SH-SY5Y (cell line): ENCODE data around the gene NR4A2.

Source experiments
- GATA2 ChIP-seq: IDR thresholded peaks from 2 replicates; pipeline ENCODE4 v1.6.1; 2011; ENCODE audit warnings: mild to moderate bottlenecking, low read depth, low read length
- GATA3 ChIP-seq: IDR thresholded peaks from 2 replicates; pipeline ENCODE4 v1.6.1; 2011; ENCODE audit warnings: low read depth, mild to moderate bottlenecking, low read length, moderate library complexity

NR4A2 gene

DNA sequence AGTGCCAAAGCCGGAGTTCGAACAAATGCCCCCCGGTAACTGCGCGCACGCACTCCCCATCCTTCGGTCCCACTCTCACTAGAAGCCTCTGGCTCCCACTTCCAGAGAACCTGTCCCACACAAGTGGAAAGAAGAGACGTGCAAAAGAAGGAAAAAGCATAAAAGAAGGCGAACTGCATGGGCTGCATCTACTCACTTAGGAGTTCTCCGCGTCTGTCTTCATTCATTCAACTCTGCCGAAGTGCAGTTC lies 312 bp downstream of the NR4A2 start:
- TF ChIP-seq GATA2 (no peak), GATA3 (no peak)

DNA sequence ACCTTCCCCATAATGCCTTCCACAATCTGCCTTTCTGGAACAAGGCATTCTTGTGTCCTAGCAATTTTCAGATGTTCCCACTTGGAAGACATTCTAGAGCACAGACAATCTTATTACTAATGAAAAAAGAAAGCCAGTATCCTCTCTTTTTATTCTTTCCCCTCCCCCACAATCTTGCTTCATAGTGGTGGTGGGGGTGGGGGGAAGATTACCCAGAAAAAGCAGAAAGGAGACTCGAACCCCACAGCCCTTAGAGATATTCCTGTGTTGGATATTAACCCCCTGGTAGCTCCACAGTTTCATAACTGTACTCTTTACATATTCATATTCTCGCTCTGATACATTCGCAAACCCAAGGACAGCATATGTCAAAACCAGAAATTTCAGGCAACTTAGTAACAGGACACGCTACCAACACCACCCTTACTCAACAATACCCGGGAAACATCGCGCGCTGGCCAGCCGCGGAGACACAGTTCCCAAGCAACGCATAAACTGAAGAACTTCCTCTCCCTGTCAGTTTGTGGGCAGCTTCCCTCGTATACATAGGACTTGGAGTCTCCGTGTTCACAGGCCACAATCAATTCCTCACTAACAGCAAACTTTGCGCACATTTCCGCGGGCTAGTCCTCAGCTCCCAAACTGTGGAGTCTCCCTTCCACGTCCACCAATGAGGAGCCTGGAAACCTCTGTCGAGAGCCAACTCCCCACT lies 793 bp downstream of the NR4A2 start:
- TF ChIP-seq GATA2: no peak
- no peak for TF ChIP-seq GATA3

DNA sequence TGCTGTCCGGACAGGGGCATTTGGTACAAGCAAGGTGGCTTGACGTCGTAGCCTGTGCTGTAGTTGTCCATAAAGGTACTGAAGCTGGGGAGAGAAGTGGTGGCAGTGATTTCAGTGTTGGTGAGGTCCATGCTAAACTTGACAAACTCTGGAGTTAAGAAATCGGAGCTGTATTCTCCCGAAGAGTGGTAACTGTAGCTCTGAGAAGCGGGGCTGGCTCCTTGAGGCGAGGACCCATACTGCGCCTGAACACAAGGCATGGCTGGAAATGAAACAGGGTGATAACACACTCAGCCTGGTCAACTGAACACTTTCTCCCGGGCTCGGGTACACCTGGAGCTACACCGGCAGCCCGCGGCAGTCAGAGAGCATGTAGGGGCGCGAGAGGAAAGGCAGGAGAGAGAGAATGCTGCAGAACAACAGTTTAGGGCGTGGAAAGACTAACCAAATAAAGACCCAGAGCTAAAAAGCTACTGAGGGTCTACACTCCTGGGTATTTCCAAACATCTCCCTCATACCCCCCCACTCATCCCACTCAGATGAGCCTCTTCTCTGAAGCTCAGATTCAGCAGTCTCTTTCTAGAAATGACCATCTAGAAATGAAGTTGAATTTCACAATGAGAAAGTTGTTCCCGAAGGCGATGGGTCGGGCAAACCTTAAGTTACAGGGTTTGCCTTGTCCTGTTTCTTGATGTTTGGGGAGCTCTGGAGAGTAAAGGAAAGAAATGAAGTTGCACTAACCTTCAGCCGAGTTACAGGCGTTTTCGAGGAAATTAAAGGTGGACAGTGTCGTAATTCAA lies 2.4 kb downstream of the NR4A2 start:
- no peak for TF ChIP-seq GATA2
- TF ChIP-seq GATA3: no peak

DNA sequence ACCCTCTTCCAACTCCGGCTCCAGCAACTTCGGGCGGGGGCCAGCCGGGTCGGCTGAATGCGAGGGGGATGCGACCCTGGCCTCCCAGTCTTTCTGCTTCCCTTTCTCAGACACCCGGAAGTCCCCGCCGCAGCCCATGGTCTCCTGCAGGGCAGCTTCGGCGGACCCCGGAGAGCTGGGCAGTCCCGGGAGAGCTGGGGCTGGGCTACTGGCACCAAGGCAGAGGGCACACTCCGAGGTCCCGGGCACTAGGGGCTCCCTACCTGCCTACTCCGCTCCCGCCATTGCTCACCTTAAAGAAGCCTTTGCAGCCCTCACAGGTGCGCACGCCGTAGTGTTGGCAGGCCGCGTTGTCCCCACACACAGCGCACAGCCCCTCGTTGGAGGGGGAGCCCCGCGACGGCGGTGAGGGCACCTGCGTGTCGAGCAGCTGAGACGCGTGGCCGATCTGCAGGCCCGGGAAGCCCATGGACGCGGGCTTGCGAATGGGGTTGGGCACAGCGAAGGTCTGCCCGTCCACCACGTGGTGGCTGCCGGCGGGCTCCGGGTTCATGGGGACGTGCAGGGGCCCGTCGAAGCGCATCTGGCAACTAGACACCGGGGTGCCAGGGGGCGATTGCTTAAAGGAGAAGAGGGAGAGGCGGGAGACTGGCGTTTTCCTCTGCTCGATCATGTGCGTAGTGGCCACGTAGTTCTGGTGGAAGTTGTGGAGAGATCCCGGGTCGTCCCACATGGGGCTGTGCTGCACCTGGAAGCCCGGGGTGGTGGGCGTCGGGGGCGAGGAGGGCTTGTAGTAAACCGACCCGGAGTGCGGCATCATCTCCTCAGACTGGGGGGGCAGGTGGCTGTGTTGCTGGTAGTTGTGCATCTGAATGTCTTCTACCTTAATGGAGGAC lies 3.2 kb downstream of the NR4A2 start:
- no peak for TF ChIP-seq GATA3
- TF ChIP-seq GATA2: no peak

DNA sequence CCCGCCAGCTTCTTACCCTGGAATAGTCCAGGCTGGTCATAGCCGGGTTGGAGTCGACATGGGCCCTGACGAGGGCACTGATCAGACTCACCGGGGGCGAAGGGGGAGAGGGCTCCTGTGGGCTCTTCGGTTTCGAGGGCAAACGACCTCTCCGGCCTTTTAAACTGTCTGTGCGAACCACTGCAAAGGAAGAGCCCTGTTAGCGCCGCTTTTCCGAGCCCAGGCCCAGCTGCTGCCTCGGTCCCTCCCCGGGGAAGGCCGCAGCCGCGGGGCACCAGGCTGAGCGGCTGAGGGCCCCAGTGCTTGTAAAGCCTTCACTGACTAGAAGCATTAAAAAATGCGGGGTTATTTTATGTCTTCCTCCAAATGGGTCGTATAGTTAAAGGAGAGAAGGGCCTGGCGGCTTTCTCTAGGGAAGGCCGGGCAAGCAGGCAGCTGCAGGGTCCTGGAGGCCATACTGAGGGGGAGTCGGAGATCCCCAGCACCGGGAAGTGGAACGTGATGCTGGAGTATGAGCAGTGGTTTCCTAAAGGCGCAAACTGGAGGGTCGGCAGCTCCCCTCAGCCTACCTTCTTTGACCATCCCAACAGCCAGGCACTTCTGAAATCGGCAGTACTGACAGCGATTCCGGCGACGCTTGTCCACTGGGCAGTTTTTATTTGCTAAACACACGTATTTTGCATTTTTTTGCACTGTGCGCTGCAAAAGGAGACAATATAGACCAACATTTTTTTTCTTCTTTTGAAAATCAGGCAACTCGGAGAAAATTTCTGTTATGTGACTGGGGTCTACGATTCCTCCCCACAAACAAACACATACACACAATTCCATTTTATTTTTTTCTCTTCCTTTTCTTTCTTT lies 4.5 kb downstream of the NR4A2 start:
- TF ChIP-seq GATA2: no peak
- TF ChIP-seq GATA3: no peak

DNA sequence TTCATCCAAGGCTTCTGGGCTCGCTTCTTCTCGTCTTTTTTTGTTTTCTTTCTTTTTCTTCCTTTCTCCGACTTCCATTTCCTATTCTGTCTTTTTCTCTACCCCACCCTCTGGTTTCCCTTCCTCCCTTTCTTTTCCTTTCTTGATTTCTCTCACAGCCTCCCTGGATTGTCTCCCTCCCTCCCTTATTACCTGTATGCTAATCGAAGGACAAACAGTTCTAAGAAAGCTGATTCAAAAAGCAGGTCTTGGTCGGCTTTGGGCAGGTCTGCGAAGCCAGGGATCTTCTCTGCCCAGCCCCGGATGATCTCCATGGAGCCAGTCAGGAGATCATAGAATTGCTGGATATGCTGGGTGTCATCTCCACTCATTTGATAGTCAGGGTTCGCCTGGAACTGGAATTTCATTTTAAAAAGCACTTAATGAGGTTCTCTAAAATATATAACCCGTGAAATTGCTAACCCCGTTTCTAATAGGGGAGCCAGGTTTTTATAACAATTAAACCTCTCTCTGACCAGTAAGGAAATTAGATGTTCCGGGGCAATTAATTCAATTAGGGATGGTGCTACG lies 5.9 kb downstream of the NR4A2 start:
- no peak for TF ChIP-seq GATA2
- no peak for TF ChIP-seq GATA3

DNA sequence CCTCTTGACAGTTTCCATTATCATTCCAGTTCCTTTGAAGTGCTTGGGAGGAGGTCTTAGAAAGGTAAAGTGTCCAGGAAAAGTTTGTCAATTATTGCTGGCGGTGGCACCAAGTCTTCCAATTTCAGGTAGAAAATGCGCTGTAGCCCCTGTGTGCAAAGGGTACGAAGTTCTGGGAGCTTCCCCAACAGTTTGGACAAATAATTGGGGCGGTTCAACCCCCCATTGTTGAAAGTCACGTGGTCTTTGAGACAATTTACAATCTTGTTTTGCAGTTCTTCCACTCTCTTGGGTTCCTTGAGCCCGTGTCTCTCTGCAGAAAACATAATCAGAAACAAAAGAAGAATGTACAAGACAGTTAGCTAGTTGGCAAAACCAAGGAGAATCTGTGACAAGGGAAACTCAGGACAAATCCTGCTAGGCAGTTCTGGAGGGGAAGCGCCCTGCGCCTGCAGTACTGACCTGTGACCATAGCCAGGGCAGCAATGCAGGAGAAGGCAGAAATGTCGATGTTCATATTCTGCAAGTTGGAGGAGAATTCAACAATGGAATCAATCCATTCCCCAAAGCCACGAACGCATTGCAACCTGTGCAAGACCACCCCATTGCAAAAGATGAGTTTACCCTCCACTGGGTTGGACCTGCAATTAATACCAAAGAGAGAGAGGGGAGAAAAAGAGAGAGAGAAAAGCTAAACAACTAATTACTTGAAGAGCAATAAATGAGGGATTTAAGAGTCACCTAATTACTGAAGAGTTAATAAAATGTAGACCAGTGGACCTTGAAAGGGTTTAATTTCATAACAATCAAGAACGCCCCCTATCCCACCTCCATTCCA lies 6.6 kb downstream of the NR4A2 start:
- no peak for TF ChIP-seq GATA2
- TF ChIP-seq GATA3: no peak

DNA sequence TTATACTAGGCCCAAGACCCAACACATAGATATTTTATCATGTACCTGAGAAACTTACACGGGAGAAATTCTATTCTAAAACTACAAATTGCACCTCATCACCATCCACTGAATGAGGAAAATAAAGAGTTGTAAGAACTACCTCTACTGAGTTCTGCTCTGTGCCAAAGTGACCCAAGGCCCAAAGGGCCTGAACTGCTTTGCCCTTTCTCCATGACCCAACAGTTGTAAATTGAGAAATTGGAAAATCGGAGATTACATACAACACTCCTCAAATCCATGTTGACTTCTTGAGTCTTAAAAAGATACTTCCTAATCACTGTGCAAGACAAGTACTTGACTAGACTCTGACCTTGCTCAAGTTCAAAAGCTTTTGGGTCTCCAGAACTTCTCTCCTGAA lies 8.8 kb downstream of the NR4A2 start:
- TF ChIP-seq GATA2 (no peak), GATA3 (no peak)

DNA sequence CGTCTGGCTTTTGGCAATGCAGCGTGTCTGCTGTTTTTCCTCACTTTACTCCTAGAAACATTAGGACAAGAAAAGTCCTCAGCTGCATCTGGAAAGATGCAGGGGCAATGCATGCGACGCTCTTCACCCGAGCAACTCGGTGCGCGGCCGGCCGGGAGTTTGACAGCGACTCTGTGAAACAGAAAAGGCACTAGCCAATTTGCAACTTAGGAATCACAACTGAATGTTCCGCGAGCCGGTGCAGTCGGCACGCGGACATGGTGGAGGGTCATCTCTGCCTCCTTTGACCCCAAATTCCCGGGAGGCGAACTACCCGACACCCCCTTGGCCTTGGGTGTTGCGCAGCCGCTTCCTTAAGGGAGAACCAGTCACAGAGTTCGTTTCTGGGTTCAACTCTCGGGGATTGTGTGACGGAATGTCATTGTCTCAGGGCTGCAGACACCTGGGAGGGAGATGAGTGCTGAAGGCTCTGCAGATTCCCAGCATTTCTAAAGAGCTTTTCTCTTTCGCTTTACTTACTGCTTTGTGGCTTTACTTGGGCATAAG lies 9.8 kb downstream of the NR4A2 start:
- TF ChIP-seq GATA2 (no peak), GATA3 (no peak)

DNA sequence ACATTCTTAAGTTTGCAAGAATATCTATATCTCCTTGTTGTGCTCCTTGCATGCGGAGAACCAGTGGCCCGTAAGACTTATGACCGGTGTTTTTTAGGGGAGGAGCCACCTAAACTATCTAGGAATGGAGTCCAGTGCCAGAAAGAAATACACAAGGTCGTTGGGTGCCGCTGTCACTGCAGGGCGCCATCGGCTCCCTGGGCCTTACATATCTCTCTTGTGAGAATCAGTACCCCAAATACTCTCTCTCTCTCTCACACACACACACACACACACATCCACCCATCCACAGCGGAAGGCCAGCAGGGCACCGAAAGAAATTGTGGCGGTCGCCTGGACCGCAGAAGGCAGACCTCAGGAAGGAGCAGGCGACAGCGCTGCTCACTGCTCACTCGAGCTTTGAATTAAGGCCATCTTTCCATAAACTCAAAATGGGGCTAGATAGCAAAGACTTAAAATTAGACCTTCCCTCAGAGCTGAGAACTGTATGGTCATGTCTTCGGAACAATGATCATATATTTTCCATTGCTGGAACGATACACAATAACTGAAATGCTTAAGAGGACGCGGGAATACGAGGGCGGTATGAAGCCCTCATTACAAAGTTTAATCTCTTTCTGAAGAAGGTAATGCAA lies 10.4 kb downstream of the NR4A2 start:
- TF ChIP-seq GATA3 (no peak), GATA2 (no peak)

DNA sequence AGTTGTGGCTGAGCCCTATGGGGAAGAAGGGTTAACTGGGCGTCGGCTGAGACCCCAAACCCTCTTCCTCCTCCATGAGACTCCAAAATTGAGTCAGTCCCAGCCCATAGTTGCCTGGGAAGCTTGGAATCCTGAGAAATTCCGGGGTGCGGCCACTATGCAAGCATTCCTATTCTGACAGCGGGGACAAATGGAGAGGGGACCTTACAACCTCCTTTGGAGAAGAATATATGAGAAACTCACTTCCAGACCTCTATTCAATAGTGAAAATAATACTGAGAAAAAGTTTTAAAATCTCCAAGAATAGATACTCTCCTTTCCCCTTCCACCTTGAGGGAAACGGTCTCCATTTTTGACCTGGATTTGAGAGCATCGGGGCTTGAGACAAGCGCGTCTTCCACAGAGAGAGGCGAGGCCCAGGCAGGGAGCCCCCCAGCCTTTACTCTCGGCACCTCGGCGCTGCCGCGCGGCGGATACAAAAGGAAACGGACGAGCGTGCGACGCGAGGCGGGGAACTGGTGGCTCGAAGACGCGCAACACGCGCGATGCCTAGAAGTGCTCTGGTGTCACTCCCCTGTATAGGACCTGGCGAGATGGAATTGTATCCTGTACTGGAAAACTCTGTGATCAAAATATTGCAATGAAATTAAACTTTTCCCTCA lies 11.1 kb downstream of the NR4A2 start:
- no peak for TF ChIP-seq GATA2
- no peak for TF ChIP-seq GATA3
